Effector memory CD4-positive, alpha-beta T cell (primary cell): ENCODE results near the gene ATXN7L1.
"Not testable (repeated sequence)": the region's sequence is repeated elsewhere in the genome, so short reads cannot be mapped to it uniquely, and the experiment has no call there.

ENCODE experiments used
- DNase-seq, 3 donors: peaks; one replicate each; pipeline ENCODE4 v3.0.0-alpha.2; 2020
- H3K27ac ChIP-seq: 2 replicates; pipeline ENCODE4 v1.7.0; 2013; ENCODE audit warnings: mild to moderate bottlenecking, low read length, moderate library complexity; ENCODE audit not compliant: insufficient read depth, poor library complexity, severe bottlenecking
- H3K27me3 ChIP-seq: replicated peaks from 2 replicates; pipeline ENCODE4 v1.7.0; 2013; ENCODE audit warnings: mild to moderate bottlenecking, low read length; ENCODE audit not compliant: insufficient read depth, control insufficient read depth, poor library complexity, severe bottlenecking
- H3K36me3 ChIP-seq: 2 replicates; pipeline ENCODE4 v1.7.0; 2013; ENCODE audit warnings: mild to moderate bottlenecking, low read length, moderate library complexity; ENCODE audit not compliant: control insufficient read depth, insufficient read depth
- H3K4me1 ChIP-seq: 2 replicates; pipeline ENCODE4 v1.7.0; 2013; ENCODE audit warnings: low read length, mild to moderate bottlenecking; ENCODE audit not compliant: control insufficient read depth, insufficient read depth, poor library complexity, severe bottlenecking
- H3K4me3 ChIP-seq: 2 replicates; pipeline ENCODE4 v1.7.0; 2013; ENCODE audit warnings: low read length, low read depth, mild to moderate bottlenecking; ENCODE audit not compliant: insufficient read depth, poor library complexity, severe bottlenecking
- H3K9me3 ChIP-seq: 2 replicates; pipeline ENCODE4 v1.7.0; 2013; ENCODE audit warnings: mild to moderate bottlenecking, low read length, moderate library complexity; ENCODE audit not compliant: control insufficient read depth

ATXN7L1 gene

GRCh38 chr7:105794741-105795729 lies 81.4 kb downstream of the ATXN7L1 start:
- peaks cover 2% of the 10 kb centered on the region for H3K4me1 ChIP-seq
- H3K27me3 ChIP-seq = no peaks in the 10 kb centered on the region
- no peaks in the 10 kb centered on the region for H3K36me3 ChIP-seq
- no peaks in the 10 kb centered on the region for H3K9me3 ChIP-seq
- no peak overlapping the region for H3K4me3 ChIP-seq
- no peak overlapping the region for H3K27ac ChIP-seq
- no peak for DNase-seq

DNA sequence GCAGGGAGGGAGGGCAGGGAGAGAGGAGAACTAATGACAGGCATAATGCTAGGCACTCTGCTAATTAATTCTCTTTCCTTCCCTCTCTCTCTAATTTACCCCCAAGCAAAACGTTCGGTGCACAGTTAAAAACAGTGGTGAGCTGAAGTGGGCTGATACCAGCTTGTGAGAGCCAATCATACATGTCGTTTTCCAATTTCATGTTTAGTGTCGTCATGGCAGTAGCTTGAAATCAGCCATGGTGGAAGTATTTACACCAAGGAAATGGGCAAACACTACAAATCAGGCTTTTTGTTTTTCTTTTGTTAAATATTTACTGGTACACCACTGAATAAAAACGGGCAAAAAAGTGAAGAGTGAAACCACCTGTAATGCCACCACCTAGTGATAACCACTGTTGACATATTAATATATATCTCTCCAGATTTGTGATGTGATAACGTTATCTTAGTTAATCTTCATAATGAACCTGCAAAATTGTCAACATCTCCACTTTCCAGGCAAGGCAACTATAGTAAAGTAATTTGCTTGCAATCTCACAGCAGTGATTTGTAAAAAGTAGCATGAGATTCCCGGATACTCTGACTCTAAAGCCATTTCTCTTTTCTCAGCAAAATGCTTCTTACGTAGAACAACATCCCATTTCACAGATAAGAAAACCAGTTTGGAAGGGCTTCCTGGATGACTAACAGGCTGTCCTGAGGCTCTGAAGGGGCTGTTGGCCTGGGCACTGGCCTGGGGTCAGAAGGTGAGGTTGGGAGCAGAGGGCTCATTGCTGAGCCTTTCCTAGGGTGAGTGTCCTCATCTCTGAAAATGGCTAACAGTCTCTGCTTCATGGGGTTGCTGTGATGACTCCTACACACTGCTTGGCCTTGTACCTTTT lies 83.7 kb downstream of the ATXN7L1 start:
- Histone ChIP-seq H3K27ac (peak overlapping the region; percentile 9), H3K4me3 (no peak overlapping the region), H3K27me3 (no peaks in the 10 kb centered on the region), H3K9me3 (no peaks in the 10 kb centered on the region), H3K4me1 (no peaks in the 10 kb centered on the region), H3K36me3 (no peaks in the 10 kb centered on the region)
- DNase-seq = no peak

GRCh38 chr7:105791926-105792325 lies 84.5 kb downstream of the ATXN7L1 start:
- H3K36me3 ChIP-seq = no peaks in the 10 kb centered on the region
- H3K4me3 ChIP-seq = no peak overlapping the region
- H3K9me3 ChIP-seq = no peaks in the 10 kb centered on the region
- no peaks in the 10 kb centered on the region for H3K4me1 ChIP-seq
- H3K27me3 ChIP-seq = no peaks in the 10 kb centered on the region
- DNase-seq = no peak
- peak overlapping the region; percentile 9 for H3K27ac ChIP-seq

DNA sequence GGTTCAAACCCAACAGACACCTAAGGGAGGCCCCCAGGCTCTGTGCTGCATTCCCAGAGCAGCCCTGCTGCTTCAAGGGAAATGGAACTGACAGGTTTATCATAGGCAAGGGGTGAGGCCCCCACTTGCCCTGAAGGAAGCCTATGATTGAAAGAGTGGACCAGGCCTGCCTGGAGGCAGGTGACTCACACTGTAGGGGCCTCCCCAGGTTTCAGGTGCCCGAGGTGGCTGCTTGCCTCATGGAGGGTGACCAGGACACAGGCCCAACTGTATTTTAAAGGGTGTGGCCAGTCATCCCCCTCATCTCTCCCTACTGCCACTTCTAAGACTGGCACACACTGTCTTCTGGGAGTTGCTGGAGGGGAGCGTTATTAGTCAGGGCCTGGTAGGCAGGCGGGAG lies 85.4 kb downstream of the ATXN7L1 start:
- no peak overlapping the region for H3K27ac ChIP-seq

DNA sequence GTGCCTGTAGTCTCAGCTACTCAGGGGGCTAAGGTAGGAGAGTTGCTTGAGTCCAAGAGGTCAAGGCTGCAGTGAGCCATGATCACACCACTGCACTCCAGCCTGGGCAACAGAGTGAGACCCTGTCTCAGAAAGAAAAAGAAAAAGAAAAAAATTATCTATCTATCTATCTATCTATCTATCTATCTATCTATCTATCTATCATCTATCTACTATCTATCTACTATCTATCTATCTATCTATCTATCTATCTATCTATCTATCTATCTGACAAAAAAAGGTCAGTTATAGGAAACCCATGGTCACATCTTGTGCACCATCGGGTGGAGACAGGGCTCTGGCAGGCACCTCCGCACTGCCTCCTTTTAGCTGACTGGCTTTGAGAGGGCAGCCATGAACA lies 85.9 kb downstream of the ATXN7L1 start:
- not testable (repeated sequence) for H3K4me3 ChIP-seq, DNase-seq, H3K4me1 ChIP-seq, H3K27me3 ChIP-seq, H3K27ac ChIP-seq, H3K36me3 ChIP-seq, H3K9me3 ChIP-seq

More for the DNA sequence above, 85.4 kb downstream of the ATXN7L1 start:
- Histone ChIP-seq H3K4me1 (no peaks in the 10 kb centered on the region), H3K9me3 (no peaks in the 10 kb centered on the region), H3K27me3 (no peaks in the 10 kb centered on the region), H3K4me3 (no peak overlapping the region), H3K36me3 (no peaks in the 10 kb centered on the region)
- no peak for DNase-seq

- Histone ChIP-seq H3K4me1 (no peaks in the 10 kb centered on the region), H3K4me3 (no peak overlapping the region), H3K36me3 (no peaks in the 10 kb centered on the region), H3K9me3 (no peaks in the 10 kb centered on the region), H3K27me3 (no peaks in the 10 kb centered on the region), H3K27ac (no peak overlapping the region)
- no peak for DNase-seq
Observed at GRCh38 chr7:105788816-105789349, 87.5 kb downstream of the ATXN7L1 start.

GRCh38 chr7:105788356-105788755 lies 88.0 kb downstream of the ATXN7L1 start:
- Histone ChIP-seq H3K27me3 (no peaks in the 10 kb centered on the region), H3K9me3 (no peaks in the 10 kb centered on the region), H3K36me3 (no peaks in the 10 kb centered on the region), H3K27ac (no peak overlapping the region), H3K4me3 (no peak overlapping the region), H3K4me1 (no peaks in the 10 kb centered on the region)
- DNase-seq = no peak

- no peak for DNase-seq
- H3K4me1 ChIP-seq = no peaks in the 10 kb centered on the region
- no peaks in the 10 kb centered on the region for H3K27me3 ChIP-seq
- H3K36me3 ChIP-seq = no peaks in the 10 kb centered on the region
- no peak overlapping the region for H3K4me3 ChIP-seq
- no peak overlapping the region for H3K27ac ChIP-seq
- no peaks in the 10 kb centered on the region for H3K9me3 ChIP-seq
Observed at GRCh38 chr7:105787793-105788192, 88.6 kb downstream of the ATXN7L1 start.

- no peak for DNase-seq
- H3K36me3 ChIP-seq = no peaks in the 10 kb centered on the region
Observed at GRCh38 chr7:105786520-105787470, 89.6 kb downstream of the ATXN7L1 start.

More at GRCh38 chr7:105786520-105787470, 89.6 kb downstream of the ATXN7L1 start:
- H3K4me1 ChIP-seq = no peaks in the 10 kb centered on the region
- H3K9me3 ChIP-seq = no peaks in the 10 kb centered on the region
- H3K4me3 ChIP-seq = no peak overlapping the region
- H3K27ac ChIP-seq = no peak overlapping the region
- no peaks in the 10 kb centered on the region for H3K27me3 ChIP-seq
